ENCODE results near the gene KIF1B.

KIF1B gene

DNA sequence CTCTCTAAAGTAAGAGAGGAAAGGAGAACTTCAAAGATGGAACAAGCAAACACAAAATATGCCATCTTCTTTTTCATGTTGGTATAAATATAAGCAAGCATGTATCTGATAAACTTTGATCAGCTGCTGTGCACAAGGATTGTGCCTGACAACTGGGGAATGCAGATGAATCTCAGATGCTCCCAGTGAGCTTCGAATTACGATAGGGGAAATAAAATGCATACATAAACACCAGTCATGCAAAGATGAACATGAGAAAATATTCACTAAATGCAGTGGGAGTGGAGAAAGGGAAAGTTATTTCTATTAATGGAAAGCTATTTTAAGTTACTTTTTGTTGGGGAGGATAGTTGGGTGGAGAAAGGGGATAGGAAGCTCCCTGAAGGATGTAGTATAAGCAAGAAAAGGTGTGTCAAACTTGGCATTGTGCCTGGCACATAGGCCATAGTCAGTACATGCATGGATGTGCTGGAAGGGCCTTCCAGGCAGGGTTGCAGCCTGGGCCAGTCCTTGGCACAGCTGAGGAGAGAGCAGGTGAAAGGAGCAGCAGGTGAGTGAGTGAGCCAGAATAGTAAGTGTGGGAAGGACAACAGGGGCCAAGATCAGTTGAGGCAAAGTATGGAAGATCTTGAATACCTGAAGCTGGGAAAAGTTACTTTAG is 130.7 kb downstream of the KIF1B start:
- TF ChIP-seq, protein P1, sequence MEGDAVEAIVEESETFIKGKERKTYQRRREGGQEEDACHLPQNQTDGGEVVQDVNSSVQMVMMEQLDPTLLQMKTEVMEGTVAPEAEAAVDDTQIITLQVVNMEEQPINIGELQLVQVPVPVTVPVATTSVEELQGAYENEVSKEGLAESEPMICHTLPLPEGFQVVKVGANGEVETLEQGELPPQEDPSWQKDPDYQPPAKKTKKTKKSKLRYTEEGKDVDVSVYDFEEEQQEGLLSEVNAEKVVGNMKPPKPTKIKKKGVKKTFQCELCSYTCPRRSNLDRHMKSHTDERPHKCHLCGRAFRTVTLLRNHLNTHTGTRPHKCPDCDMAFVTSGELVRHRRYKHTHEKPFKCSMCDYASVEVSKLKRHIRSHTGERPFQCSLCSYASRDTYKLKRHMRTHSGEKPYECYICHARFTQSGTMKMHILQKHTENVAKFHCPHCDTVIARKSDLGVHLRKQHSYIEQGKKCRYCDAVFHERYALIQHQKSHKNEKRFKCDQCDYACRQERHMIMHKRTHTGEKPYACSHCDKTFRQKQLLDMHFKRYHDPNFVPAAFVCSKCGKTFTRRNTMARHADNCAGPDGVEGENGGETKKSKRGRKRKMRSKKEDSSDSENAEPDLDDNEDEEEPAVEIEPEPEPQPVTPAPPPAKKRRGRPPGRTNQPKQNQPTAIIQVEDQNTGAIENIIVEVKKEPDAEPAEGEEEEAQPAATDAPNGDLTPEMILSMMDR (IDR thresholded peaks at IDR 0.05; ENCODE audit: low read depth, low read length, missing control alignments), result no peak
- no peak overlapping the region for H3K4me3 ChIP-seq (ENCODE audit: low read depth, low read length)
- DNase-seq (ENCODE audit: low read depth), result no peak
- in situ Hi-C loops (cut with HindIII; ENCODE audit: low sequenced_read_pairs), result no loop called here

DNA sequence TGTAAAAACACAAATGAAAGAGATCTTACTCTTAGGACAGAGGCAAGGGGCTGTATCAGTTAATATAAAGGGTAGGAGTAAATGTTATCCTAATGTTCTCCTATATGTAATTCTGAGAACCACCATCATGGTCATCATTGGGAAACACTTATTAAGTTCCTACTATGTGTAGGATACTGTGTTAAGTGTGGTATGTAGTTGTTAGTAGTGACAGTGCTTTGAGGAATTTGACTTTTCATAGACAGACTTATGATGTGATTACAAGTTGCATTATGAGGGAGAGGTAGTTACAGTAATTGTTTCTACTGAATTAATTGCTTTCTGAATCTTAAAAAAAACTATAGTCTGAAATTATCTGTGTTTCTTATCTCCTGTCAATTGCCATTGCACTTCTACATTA is 136.7 kb downstream of the KIF1B start:
- in situ Hi-C loops (cut with HindIII; ENCODE audit: low sequenced_read_pairs), result no loop called here
- TF ChIP-seq, protein P1 (IDR thresholded peaks at IDR 0.05; ENCODE audit: low read depth, low read length, missing control alignments), result no peak
- no peak for DNase-seq (ENCODE audit: low read depth)
- no peak overlapping the region for H3K4me3 ChIP-seq (ENCODE audit: low read depth, low read length)

DNA sequence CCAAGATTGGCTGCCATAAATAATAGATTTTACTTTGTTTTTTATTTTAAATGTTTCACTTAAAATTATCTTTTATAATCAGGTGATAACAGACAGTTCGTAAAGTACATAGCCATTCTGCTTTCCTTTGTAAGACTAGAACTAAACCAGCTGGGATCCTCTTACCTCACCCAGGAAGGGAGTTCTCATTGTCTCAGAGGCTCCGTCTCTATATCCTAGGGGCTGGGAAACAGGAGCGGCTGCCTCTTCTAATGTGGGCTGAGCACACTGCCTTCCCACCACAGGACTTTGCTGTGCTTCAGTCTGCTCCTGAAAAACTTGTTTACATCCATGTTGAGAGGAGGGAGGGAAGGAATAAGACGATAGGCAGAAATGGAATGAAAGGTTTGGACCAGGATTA is 142.9 kb downstream of the KIF1B start:
- no peak for DNase-seq (ENCODE audit: low read depth)
- in situ Hi-C loops (cut with HindIII; ENCODE audit: low sequenced_read_pairs), result no loop called here
- no peak overlapping the region for H3K4me3 ChIP-seq (ENCODE audit: low read depth, low read length)
- TF ChIP-seq, protein P1 (IDR thresholded peaks at IDR 0.05; ENCODE audit: low read depth, low read length, missing control alignments), result no peak

DNA sequence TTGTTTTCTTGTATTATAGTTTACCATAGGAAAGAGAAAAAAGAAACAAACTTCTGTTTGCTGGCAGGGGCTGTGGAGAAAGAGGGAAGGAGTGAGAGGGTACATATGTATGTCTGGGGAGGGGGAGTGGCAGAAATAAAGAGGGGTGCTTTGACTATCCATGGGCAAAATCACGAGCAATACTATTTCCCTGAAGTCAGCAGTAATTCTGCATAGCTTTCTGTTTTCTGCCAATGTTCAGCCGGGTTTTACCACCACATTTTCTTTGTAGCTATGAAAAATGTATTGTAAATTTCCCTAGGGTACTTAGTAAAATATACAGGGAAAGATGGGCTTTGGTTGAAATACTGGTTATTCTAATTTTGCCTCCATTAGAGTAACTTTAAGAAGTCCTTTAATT is 143.3 kb downstream of the KIF1B start:
- DNase-seq (ENCODE audit: low read depth), result no peak
- in situ Hi-C loops (cut with HindIII; ENCODE audit: low sequenced_read_pairs), result no loop called here
- TF ChIP-seq, protein P1 (IDR thresholded peaks at IDR 0.05; ENCODE audit: low read depth, low read length, missing control alignments), result no peak
- H3K4me3 ChIP-seq (ENCODE audit: low read depth, low read length), result no peak overlapping the region

DNA sequence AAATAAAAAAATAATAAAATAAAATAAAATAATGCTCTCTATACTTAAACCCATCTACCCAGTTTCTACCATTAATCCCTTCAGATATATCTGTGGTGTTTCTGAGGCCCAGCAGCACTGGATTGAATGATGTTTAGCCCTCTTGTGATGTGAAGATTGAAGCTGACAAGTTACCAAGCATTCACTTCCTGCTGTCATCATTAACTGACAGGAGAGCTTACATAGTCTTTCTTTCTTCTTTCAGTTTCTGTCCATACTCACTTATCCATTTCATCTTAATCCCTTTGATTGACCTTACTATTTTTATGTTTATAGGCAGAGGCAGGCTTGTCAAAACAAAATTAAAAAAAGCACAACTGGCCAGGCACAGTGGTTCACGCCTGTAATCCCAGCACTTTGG is 149.7 kb downstream of the KIF1B start:
- DNase-seq (ENCODE audit: low read depth), result no peak
- in situ Hi-C loops (cut with HindIII; ENCODE audit: low sequenced_read_pairs), result no loop called here
- H3K4me3 ChIP-seq (ENCODE audit: low read depth, low read length), result no peak overlapping the region
- TF ChIP-seq, protein P1 (IDR thresholded peaks at IDR 0.05; ENCODE audit: low read depth, low read length, missing control alignments), result no peak

DNA sequence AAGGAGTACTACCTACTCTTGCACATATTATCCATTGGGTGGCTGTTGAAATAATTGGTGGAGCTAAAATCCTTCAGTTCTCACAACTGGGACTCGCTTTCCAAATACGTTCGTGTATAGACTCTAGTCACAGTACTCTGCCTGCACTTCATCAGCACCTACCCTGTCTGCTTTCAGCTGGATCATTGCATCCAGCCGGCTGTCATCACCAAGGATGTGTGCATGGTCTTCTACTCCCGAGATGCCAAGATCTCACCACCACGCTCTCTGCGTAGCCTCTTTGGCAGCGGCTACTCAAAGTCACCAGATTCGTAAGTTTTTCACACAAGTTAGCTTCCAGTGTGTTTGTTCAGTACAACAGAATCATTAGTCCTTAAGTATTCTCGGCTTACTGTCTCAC is 151.1 kb downstream of the KIF1B start:
- DNase-seq (ENCODE audit: low read depth), result no peak
- TF ChIP-seq, protein P1 (IDR thresholded peaks at IDR 0.05; ENCODE audit: low read depth, low read length, missing control alignments), result no peak
- H3K4me3 ChIP-seq (ENCODE audit: low read depth, low read length), result no peak overlapping the region
- in situ Hi-C loops (cut with HindIII; ENCODE audit: low sequenced_read_pairs), result no loop called here

All from astrocyte of the cerebellum (primary cell).